DOHH2 (cell line): Measurements from ENCODE around the gene GET4.

Experiments
- H3F3A ChIP-seq: fragments of 200-600 bp; sonication (generic), shearing (Covaris generic); 2 replicates; pipeline ENCODE4 v1.6.0; 2016; ENCODE audit warnings: antibody characterized with exemption, mild to moderate bottlenecking; ENCODE audit not compliant: control insufficient read depth, insufficient read depth
- H3K27ac ChIP-seq: fragments of 200-600 bp; sonication (generic); 2 replicates; pipeline ENCODE4 v1.5.1; 2014; ENCODE audit warnings: low read depth, mild to moderate bottlenecking, low read length, moderate library complexity
- H3K27me3 ChIP-seq: fragments of 200-600 bp; sonication (generic); 2 replicates; pipeline ENCODE4 v1.6.1; 2014; ENCODE audit warnings: mild to moderate bottlenecking, low read length, mixed read lengths; ENCODE audit not compliant: control insufficient read depth
- H3K36me3 ChIP-seq: fragments of 200-600 bp; sonication (generic); 2 replicates; pipeline ENCODE4 v1.6.1; 2014; ENCODE audit warnings: mild to moderate bottlenecking, low read length, moderate library complexity, mixed read lengths; ENCODE audit not compliant: control insufficient read depth
- H3K4me1 ChIP-seq: fragments of 200-600 bp; sonication (generic); 2 replicates; pipeline ENCODE4 v1.6.1; 2014; ENCODE audit warnings: mild to moderate bottlenecking, low read length, mixed read lengths; ENCODE audit not compliant: control insufficient read depth
- H3K4me2 ChIP-seq: fragments of 200-600 bp; sonication (generic); 2 replicates; pipeline ENCODE4 v1.6.0; 2014; ENCODE audit warnings: mild to moderate bottlenecking, low read length, moderate library complexity
- H3K4me3 ChIP-seq: fragments of 200-600 bp; sonication (generic); 2 replicates; pipeline ENCODE4 v1.5.1; 2014; ENCODE audit warnings: mild to moderate bottlenecking, low read length, mixed read lengths
- H3K79me2 ChIP-seq: fragments of 200-600 bp; sonication (generic); 2 replicates; pipeline ENCODE4 v1.6.1; 2014; ENCODE audit warnings: mild to moderate bottlenecking, low read length, mixed read lengths; ENCODE audit not compliant: control insufficient read depth
- H3K9me2 ChIP-seq: fragments of 200-600 bp; sonication (generic); replicated peaks from 2 replicates; pipeline ENCODE4 v1.6.1; 2014; ENCODE audit warnings: mild to moderate bottlenecking, low read length, mixed read lengths; ENCODE audit not compliant: control insufficient read depth
- H3K9me3 ChIP-seq: fragments of 200-600 bp; sonication (generic); 2 replicates; pipeline ENCODE4 v1.6.1; 2014; ENCODE audit warnings: antibody characterized with exemption, low read length, mixed read lengths; ENCODE audit not compliant: control insufficient read depth, insufficient read depth
- H4K20me1 ChIP-seq: fragments of 200-600 bp; sonication (generic); 2 replicates; pipeline ENCODE4 v1.6.0; 2014; ENCODE audit warnings: low read depth, mild to moderate bottlenecking, antibody characterized with exemption, low read length, moderate library complexity; ENCODE audit not compliant: control insufficient read depth, insufficient read depth
- EZH2phosphoT487 ChIP-seq: fragments of 200-600 bp; sonication (generic); IDR thresholded peaks from 2 replicates; pipeline ENCODE4 v1.6.1; 2017; ENCODE audit warnings: borderline replicate concordance, mild to moderate bottlenecking, antibody characterized with exemption, low read length, moderate library complexity, mixed read lengths
- TF ChIP-seq, protein P1 (sequence below): fragments of 200-600 bp; sonication (generic); IDR thresholded peaks from one replicate; pipeline ENCODE4 v1.5.1; 2014; ENCODE audit warnings: antibody characterized with exemption, mild to moderate bottlenecking, low read depth, low read length; ENCODE audit not compliant: poor library complexity, severe bottlenecking

Gene GET4

DNA sequence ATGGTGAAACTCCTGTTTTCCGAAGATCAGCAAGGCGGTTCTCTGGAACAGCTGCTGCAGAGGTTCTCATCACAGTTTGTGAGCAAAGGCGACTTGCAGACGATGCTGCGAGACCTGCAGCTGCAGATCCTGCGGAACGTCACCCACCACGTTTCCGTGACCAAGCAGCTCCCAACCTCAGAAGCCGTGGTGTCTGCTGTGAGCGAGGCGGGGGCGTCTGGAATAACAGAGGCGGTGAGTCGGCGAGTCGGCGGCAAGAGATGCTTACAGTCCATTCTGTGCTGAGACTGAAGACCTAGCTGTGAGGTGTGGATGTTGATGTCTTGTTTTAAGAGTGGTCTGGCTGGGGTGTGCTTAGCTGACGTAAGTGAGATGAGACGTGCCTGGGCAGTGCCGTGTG is 16.2 kb upstream of the GET4 start:
- Histone ChIP-seq H3K4me2 (no peak overlapping the region), H3K9me2 (no peaks in the 10 kb centered on the region), H4K20me1 (peaks cover 3% of the 10 kb centered on the region; the same call in 1 of the 2 replicates), H3K9me3 (no peaks in the 10 kb centered on the region), H3K79me2 (no peaks in the 10 kb centered on the region), H3F3A (no peaks in the 10 kb centered on the region), H3K4me3 (no peak overlapping the region), H3K27ac (no peak overlapping the region), H3K4me1 (no peaks in the 10 kb centered on the region), H3K36me3 (peaks cover 79% of the 10 kb centered on the region), H3K27me3 (no peaks in the 10 kb centered on the region)
- TF ChIP-seq, protein P1, sequence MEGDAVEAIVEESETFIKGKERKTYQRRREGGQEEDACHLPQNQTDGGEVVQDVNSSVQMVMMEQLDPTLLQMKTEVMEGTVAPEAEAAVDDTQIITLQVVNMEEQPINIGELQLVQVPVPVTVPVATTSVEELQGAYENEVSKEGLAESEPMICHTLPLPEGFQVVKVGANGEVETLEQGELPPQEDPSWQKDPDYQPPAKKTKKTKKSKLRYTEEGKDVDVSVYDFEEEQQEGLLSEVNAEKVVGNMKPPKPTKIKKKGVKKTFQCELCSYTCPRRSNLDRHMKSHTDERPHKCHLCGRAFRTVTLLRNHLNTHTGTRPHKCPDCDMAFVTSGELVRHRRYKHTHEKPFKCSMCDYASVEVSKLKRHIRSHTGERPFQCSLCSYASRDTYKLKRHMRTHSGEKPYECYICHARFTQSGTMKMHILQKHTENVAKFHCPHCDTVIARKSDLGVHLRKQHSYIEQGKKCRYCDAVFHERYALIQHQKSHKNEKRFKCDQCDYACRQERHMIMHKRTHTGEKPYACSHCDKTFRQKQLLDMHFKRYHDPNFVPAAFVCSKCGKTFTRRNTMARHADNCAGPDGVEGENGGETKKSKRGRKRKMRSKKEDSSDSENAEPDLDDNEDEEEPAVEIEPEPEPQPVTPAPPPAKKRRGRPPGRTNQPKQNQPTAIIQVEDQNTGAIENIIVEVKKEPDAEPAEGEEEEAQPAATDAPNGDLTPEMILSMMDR: no peak
- no peak for TF ChIP-seq EZH2phosphoT487

DNA sequence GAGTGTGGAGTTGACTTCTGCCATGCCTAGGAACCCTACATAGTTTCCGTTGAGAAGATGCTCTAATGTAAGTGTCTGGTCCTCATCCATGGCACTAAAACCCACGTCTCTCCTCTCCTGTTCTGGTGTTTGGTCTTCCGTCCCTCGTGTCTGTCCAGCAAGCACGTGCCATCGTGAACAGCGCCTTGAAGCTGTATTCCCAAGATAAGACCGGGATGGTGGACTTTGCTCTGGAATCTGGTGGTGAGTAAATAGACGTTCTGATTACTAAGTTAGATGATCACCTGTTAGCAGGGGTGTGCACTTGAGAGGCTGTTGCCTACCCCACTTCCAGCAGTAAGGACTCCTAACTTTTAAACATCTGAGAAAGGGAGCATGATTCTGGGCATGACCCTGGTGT is 15.1 kb upstream of the GET4 start:
- no peak overlapping the region for H3K4me2 ChIP-seq
- H3K9me3 ChIP-seq: no peaks in the 10 kb centered on the region
- no peaks in the 10 kb centered on the region for H3K9me2 ChIP-seq
- H3K27me3 ChIP-seq: no peaks in the 10 kb centered on the region
- H3F3A ChIP-seq: no peaks in the 10 kb centered on the region
- no peak for TF ChIP-seq EZH2phosphoT487
- TF ChIP-seq, protein P1: no peak
- no peaks in the 10 kb centered on the region for H3K79me2 ChIP-seq
- H3K27ac ChIP-seq: no peak overlapping the region
- no peak overlapping the region for H3K4me3 ChIP-seq
- peaks cover 3% of the 10 kb centered on the region; the same call in 1 of the 2 replicates for H4K20me1 ChIP-seq
- no peaks in the 10 kb centered on the region for H3K4me1 ChIP-seq
- peaks cover 81% of the 10 kb centered on the region for H3K36me3 ChIP-seq

DNA sequence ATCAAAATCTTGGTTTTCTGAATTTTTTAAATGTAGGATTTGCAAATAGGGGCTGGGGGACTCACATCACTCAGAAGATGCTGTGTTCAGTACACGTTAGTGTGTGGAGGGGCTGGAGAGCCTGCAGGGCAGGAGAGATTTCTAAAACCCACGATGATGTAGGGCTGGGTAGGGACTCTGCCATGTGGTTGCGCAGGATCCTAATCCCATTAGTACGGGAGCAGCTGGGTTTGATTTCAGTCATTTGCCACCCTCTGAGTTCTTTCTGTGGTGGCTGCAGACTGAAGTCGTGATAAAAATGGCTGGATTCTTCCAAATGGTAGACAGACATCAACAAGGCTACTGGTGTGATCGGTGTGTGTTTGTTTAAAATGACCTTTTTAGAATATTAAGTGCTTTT is 14.2 kb upstream of the GET4 start:
- Histone ChIP-seq H3F3A (no peaks in the 10 kb centered on the region), H3K36me3 (peaks cover 77% of the 10 kb centered on the region), H3K4me2 (no peak overlapping the region), H3K4me3 (no peak overlapping the region), H3K27me3 (no peaks in the 10 kb centered on the region), H3K79me2 (no peaks in the 10 kb centered on the region), H3K9me2 (no peaks in the 10 kb centered on the region), H3K27ac (no peak overlapping the region), H3K4me1 (no peaks in the 10 kb centered on the region), H3K9me3 (no peaks in the 10 kb centered on the region), H4K20me1 (peaks cover 3% of the 10 kb centered on the region; the same call in 1 of the 2 replicates)
- TF ChIP-seq, protein P1: no peak
- TF ChIP-seq EZH2phosphoT487: no peak
